PC-9 (cell line): ENCODE measurements around the gene STARD4.

Experiments
- CTCF ChIP-seq: fragments of 200-600 bp; sonication (generic); conservative IDR thresholded peaks from 2 replicates; pipeline ENCODE4 v1.6.1; 2017; ENCODE audit warnings: mixed run types, antibody characterized with exemption, mild to moderate bottlenecking, moderate library complexity
- EZH2 ChIP-seq: fragments of 200-600 bp; sonication (generic); IDR thresholded peaks from 2 replicates; pipeline ENCODE4 v1.8.0; 2017; ENCODE audit warnings: antibody characterized with exemption, low read depth

- TF ChIP-seq CTCF, result no peak
- no peak for TF ChIP-seq EZH2
These were observed at the start of gene STARD4 for GRCh38 chr5:111512375-111513130.
